Neural cell (in vitro differentiated cells): Measurements from ENCODE around the gene PGRMC2. TPM values are rescaled to one million over a fixed set of nuclear protein-coding genes. Genes with fewer than 3 reads are reported as not detected.

ENCODE experiments used
- H2AFZ ChIP-seq: fragments of 200-600, 300-800 bp; sonication (generic), shearing (Covaris generic); 2 replicates; pipeline ENCODE4 v1.6.0; 2014; ENCODE audit warnings: low read depth, mild to moderate bottlenecking, antibody characterized with exemption, low read length, moderate library complexity
- H3F3A ChIP-seq: fragments of 200-600 bp; shearing (Covaris generic); 2 replicates; pipeline ENCODE4 v1.6.1; 2016; ENCODE audit warnings: mild to moderate bottlenecking, moderate library complexity, mixed read lengths, antibody characterized with exemption, low read length; ENCODE audit not compliant: insufficient read depth, poor library complexity, severe bottlenecking
- H3K27ac ChIP-seq: fragments of 200-600, 300-800 bp; sonication (generic), shearing (Covaris generic); 2 replicates; pipeline ENCODE4 v1.5.1; 2014; ENCODE audit warnings: mild to moderate bottlenecking, low read length, moderate library complexity
- H3K27me3 ChIP-seq: fragments of 300-800, 200-600 bp; sonication (generic), shearing (Covaris generic); 2 replicates; pipeline ENCODE4 v1.6.0; 2014; ENCODE audit warnings: mild to moderate bottlenecking, low read depth, low read length, moderate library complexity; ENCODE audit not compliant: insufficient read depth
- H3K36me3 ChIP-seq: fragments of 300-800, 200-600 bp; sonication (generic), shearing (Covaris generic); 2 replicates; pipeline ENCODE4 v1.5.1; 2014; ENCODE audit warnings: mild to moderate bottlenecking, antibody characterized with exemption, low read length, moderate library complexity; ENCODE audit not compliant: insufficient read depth
- H3K4me2 ChIP-seq: fragments of 300-800, 200-600 bp; sonication (generic), shearing (Covaris generic); 2 replicates; pipeline ENCODE4 v1.6.0; 2014; ENCODE audit warnings: mild to moderate bottlenecking, low read length
- H3K4me3 ChIP-seq: fragments of 300-800, 200-600 bp; sonication (generic), shearing (Covaris generic); 2 replicates; pipeline ENCODE4 v1.5.1; 2014; ENCODE audit warnings: mild to moderate bottlenecking, low read length, moderate library complexity
- H3K79me2 ChIP-seq: fragments of 200-600 bp; shearing (Covaris generic); replicated peaks from 2 replicates; pipeline ENCODE4 v1.6.0; 2014; ENCODE audit warnings: mild to moderate bottlenecking, low read length, moderate library complexity; ENCODE audit not compliant: insufficient read depth
- H3K9ac ChIP-seq: fragments of 300-800, 200-600 bp; sonication (generic), shearing (Covaris generic); 2 replicates; pipeline ENCODE4 v1.6.1; 2016; ENCODE audit warnings: mild to moderate bottlenecking, low read length, mixed read lengths
- H3K9me2 ChIP-seq: fragments of 200-600 bp; shearing (Covaris generic); 2 replicates; pipeline ENCODE4 v1.6.1; 2016; ENCODE audit warnings: mild to moderate bottlenecking, low read length, mixed read lengths; ENCODE audit not compliant: insufficient read depth
- H3K9me3 ChIP-seq: fragments of 200-600, 300-800 bp; sonication (generic), shearing (Covaris generic); 2 replicates; pipeline ENCODE4 v1.6.1; 2016; ENCODE audit warnings: mild to moderate bottlenecking, mixed run types, low read length, moderate library complexity, mixed read lengths
- H4K20me1 ChIP-seq: fragments of 200-600 bp; shearing (Covaris generic); 2 replicates; pipeline ENCODE4 v1.6.1; 2016; ENCODE audit warnings: mild to moderate bottlenecking, mixed run types; ENCODE audit not compliant: insufficient read depth
- CTCF ChIP-seq: fragments of 450-650 bp; IDR thresholded peaks from 2 replicates; pipeline ENCODE4 v1.5.1; 2014; ENCODE audit warnings: antibody characterized with exemption, mild to moderate bottlenecking, moderate library complexity; ENCODE audit not compliant: poor library complexity, severe bottlenecking
- EP300 ChIP-seq: fragments of 450-650 bp; conservative IDR thresholded peaks from 2 replicates; pipeline ENCODE4 v1.6.1; 2014; ENCODE audit warnings: antibody characterized with exemption, mild to moderate bottlenecking, moderate library complexity; ENCODE audit not compliant: poor library complexity, severe bottlenecking
- EZH2 ChIP-seq: fragments of 200-600, 300-800 bp; shearing (Covaris generic), sonication (generic); IDR thresholded peaks from 2 replicates; pipeline ENCODE4 v1.6.1; 2014; ENCODE audit warnings: antibody characterized with exemption, low read length, borderline replicate concordance, mild to moderate bottlenecking; ENCODE audit not compliant: insufficient read depth, poor library complexity, severe bottlenecking
- MXI1 ChIP-seq: fragments of 450-650 bp; conservative IDR thresholded peaks from 2 replicates; pipeline ENCODE4 v1.6.1; 2014; ENCODE audit warnings: antibody characterized with exemption, mild to moderate bottlenecking; ENCODE audit not compliant: poor library complexity, severe bottlenecking
- POLR2AphosphoS5 ChIP-seq: IDR thresholded peaks from 2 replicates; pipeline ENCODE4 v1.6.1; 2012
- RAD21 ChIP-seq: fragments of 450-650 bp; conservative IDR thresholded peaks from 2 replicates; pipeline ENCODE4 v1.6.1; 2014; ENCODE audit warnings: antibody characterized with exemption, mild to moderate bottlenecking, moderate library complexity
- REST ChIP-seq: IDR thresholded peaks from 2 replicates; pipeline ENCODE4 v1.6.1; 2012; ENCODE audit warnings: borderline replicate concordance
- SMC3 ChIP-seq: fragments of 450-650 bp; conservative IDR thresholded peaks from 2 replicates; pipeline ENCODE4 v1.6.1; 2014; ENCODE audit warnings: antibody characterized with exemption, mild to moderate bottlenecking, moderate library complexity; ENCODE audit not compliant: poor library complexity
- TAF1 ChIP-seq: IDR thresholded peaks from 2 replicates; pipeline ENCODE4 v1.6.1; 2012; ENCODE audit warnings: low read depth
- polyA plus RNA-seq: library from polyadenylated mRNA; depleted of rRNA; stranded (reverse); fragments of >200 nt; gene quantifications from 2 replicates; pipeline ENCODE4 v1.2.3, GENCODE V29; 2014

The PGRMC2 gene
- polyA plus RNA-seq, 1 donor from 2014 or later, result 16.5 TPM

DNA sequence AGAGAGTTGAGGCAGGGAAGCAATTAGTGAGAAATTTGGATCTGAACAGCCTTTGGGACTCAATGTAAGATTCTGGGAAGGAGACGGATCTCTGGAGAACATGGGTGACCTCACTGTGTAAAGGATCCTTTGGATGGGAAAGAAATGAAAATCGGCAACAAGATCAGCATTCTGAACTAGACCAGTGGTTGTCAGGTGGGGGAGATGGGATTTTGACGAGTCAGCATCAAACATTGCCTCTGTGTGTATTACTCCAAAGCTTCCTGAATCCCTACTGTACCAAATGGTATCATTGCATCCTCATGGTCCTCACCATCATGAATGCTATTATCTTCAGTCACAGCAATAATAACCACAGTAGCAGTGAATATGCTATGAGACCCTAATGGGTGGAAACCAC is 52.8 kb downstream of the PGRMC2 start:
- Histone ChIP-seq H3K9ac (no peak overlapping the region), H3K27ac (no peak overlapping the region), H3K79me2 (no peaks in the 10 kb centered on the region), H4K20me1 (no peaks in the 10 kb centered on the region), H3K9me3 (no peaks in the 10 kb centered on the region), H3K9me2 (no peaks in the 10 kb centered on the region), H3K4me3 (no peak overlapping the region), H3K36me3 (no peaks in the 10 kb centered on the region), H3K27me3 (no peaks in the 10 kb centered on the region), H3K4me2 (no peak overlapping the region), H2AFZ (no peak overlapping the region), H3F3A (no peaks in the 10 kb centered on the region)
- TF ChIP-seq EP300, result no peak
- no peak for TF ChIP-seq CTCF

DNA sequence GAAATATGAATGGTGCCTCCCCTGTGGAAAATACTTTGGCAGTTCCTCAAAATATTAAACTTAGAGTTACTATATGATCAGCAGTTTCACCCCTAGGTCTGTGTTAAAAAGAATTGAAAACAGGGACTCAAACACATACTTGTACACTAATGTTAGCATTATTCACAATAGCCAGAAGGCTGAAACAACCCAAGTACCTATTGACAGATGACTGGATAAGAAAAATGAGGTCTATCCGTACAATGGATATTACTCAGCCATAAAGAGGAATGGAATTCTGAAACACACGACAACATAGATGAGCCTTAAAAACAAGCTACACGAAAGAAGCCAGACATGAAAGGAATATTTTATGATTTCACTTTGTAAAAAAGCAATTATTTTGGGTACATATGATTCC is 54.9 kb downstream of the PGRMC2 start:
- H3K4me2 ChIP-seq, result no peak overlapping the region
- no peaks in the 10 kb centered on the region for H3F3A ChIP-seq
- no peak overlapping the region for H2AFZ ChIP-seq
- TF ChIP-seq EP300 (no peak), REST (no peak), POLR2AphosphoS5 (no peak), RAD21 (no peak), SMC3 (no peak), EZH2 (no peak), CTCF (no peak), TAF1 (no peak), MXI1 (no peak)
- no peaks in the 10 kb centered on the region for H3K36me3 ChIP-seq
- H4K20me1 ChIP-seq, result no peaks in the 10 kb centered on the region
- no peaks in the 10 kb centered on the region for H3K9me3 ChIP-seq
- H3K9ac ChIP-seq, result no peak overlapping the region
- H3K9me2 ChIP-seq, result no peaks in the 10 kb centered on the region
- H3K4me3 ChIP-seq, result no peak overlapping the region
- no peaks in the 10 kb centered on the region for H3K27me3 ChIP-seq
- no peaks in the 10 kb centered on the region for H3K79me2 ChIP-seq
- no peak overlapping the region for H3K27ac ChIP-seq
